HG02759 (cell line): Measurements from ENCODE around the gene STX16.

Experiments
- ATAC-seq: cut with Tn5 transposase; IDR thresholded peaks from one replicate; pipeline ENCODE4 v1.9.1; 2021; ENCODE audit warnings: mild to moderate bottlenecking, moderate library complexity; ENCODE audit not compliant: unreplicated experiment

STX16 gene

GRCh38 chr20:58650776-58651558 lies at the start of gene STX16:
STX16 (plus strand) TSS chr20:58651283; CDS start chr20:58652007, 724 bp downstream.
- peak; percentile 75 for ATAC-seq

GRCh38 chr20:58602124-58602523 lies 49.0 kb upstream of the STX16 start:
- ATAC-seq = no peak

GRCh38 chr20:58603721-58604120 lies 47.4 kb upstream of the STX16 start:
- no peak for ATAC-seq

GRCh38 chr20:58604128-58604881 lies 46.8 kb upstream of the STX16 start:
- no peak for ATAC-seq

- no peak for ATAC-seq
These were observed 45.6 kb upstream of the STX16 start for GRCh38 chr20:58605292-58606065.

- ATAC-seq = no peak
These were observed 44.9 kb upstream of the STX16 start for GRCh38 chr20:58606184-58606583.

GRCh38 chr20:58608096-58608840 lies 42.8 kb upstream of the STX16 start:
- ATAC-seq = no peak

GRCh38 chr20:58609026-58609425 lies 42.1 kb upstream of the STX16 start:
- no peak for ATAC-seq

GRCh38 chr20:58610071-58610800 lies 40.8 kb upstream of the STX16 start:
- ATAC-seq = no peak

- no peak for ATAC-seq
These were observed 40.3 kb upstream of the STX16 start for GRCh38 chr20:58610811-58611210.

GRCh38 chr20:58611236-58612030 lies 39.6 kb upstream of the STX16 start:
- ATAC-seq = no peak

GRCh38 chr20:58612121-58612691 lies 38.9 kb upstream of the STX16 start:
- no peak for ATAC-seq

- no peak for ATAC-seq
These were observed 37.8 kb upstream of the STX16 start for GRCh38 chr20:58613061-58613854.

GRCh38 chr20:58614366-58614765 lies 36.7 kb upstream of the STX16 start:
- no peak for ATAC-seq

GRCh38 chr20:58614984-58615760 lies 35.9 kb upstream of the STX16 start:
- ATAC-seq = no peak

- no peak for ATAC-seq
These were observed 34.7 kb upstream of the STX16 start for GRCh38 chr20:58616411-58616810.

- no peak for ATAC-seq
These were observed 33.9 kb upstream of the STX16 start for GRCh38 chr20:58617158-58617557.
